ENCODE measurements around the gene CDH11. TPM values are rescaled to one million over a fixed set of nuclear protein-coding genes. Genes with fewer than 3 reads are reported as not detected.

CDH11 gene
- total and polyA plus RNA-seq, 2 donors (not counting 1 experiment from before 2014, with no cell fraction given): not detected

DNA sequence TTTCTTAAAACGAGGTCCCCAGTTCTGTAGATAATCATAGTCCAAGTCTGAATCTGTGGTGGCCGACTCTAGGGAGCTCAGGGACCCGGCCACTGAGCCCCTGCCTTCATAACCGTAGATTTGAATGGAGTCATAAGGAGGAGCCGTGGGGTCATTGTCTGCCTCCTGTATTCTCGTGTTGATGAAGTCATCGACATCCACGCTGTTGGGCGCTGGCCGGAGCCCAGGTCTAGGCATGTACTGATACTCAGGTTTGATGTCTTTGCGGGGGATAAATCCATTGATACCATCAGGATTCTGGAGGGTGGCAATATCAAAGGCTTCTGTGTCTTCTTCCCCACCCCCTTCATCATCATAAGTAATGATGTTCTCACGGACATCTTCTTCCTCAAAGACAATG lies 174.2 kb downstream of the CDH11 start:
- no peaks in the 10 kb centered on the region for H3K79me2 ChIP-seq (ENCODE audit: control insufficient read depth, insufficient read depth, low read length)
- no peak overlapping the region for H3K9ac ChIP-seq (ENCODE audit: low read length)
- no peaks in the 10 kb centered on the region for H3K4me1 ChIP-seq (ENCODE audit: control insufficient read depth in 2 of 2, insufficient read depth in 2 of 2, low read length in 2 of 2)
- no peaks in the 10 kb centered on the region for H3K36me3 ChIP-seq (replicated peaks in 1 of 2; ENCODE audit: control extremely low read depth in 1 of 2, control insufficient read depth in 1 of 2, extremely low read depth in 1 of 2, insufficient read depth in 2 of 2, low read length in 1 of 2)
- H3K27me3 ChIP-seq (replicated peaks in 1 of 4; ENCODE audit: control extremely low read depth in 1 of 4, control insufficient read depth in 3 of 4, insufficient read depth in 4 of 4, low read length in 3 of 4): no peaks in the 10 kb centered on the region
- H3K27me3 Mint-ChIP-seq: no peaks in the 10 kb centered on the region
- no peak overlapping the region for H3K4me3 Mint-ChIP-seq
- H3K27ac Mint-ChIP-seq: no peak overlapping the region
- H3K9me3 Mint-ChIP-seq (ENCODE audit: insufficient read depth): peaks cover 6% of the 10 kb centered on the region
- TF ChIP-seq, protein P1, sequence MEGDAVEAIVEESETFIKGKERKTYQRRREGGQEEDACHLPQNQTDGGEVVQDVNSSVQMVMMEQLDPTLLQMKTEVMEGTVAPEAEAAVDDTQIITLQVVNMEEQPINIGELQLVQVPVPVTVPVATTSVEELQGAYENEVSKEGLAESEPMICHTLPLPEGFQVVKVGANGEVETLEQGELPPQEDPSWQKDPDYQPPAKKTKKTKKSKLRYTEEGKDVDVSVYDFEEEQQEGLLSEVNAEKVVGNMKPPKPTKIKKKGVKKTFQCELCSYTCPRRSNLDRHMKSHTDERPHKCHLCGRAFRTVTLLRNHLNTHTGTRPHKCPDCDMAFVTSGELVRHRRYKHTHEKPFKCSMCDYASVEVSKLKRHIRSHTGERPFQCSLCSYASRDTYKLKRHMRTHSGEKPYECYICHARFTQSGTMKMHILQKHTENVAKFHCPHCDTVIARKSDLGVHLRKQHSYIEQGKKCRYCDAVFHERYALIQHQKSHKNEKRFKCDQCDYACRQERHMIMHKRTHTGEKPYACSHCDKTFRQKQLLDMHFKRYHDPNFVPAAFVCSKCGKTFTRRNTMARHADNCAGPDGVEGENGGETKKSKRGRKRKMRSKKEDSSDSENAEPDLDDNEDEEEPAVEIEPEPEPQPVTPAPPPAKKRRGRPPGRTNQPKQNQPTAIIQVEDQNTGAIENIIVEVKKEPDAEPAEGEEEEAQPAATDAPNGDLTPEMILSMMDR (IDR thresholded peaks at IDR 0.05): no peak
- no peak for TF ChIP-seq EZH2 (IDR thresholded peaks at IDR 0.05; ENCODE audit: borderline replicate concordance, insufficient read depth, low read depth, low read length, poor library complexity, severe bottlenecking)
- no peaks in the 10 kb centered on the region for H4K20me1 ChIP-seq (ENCODE audit: control insufficient read depth, insufficient read depth, low read length, poor library complexity, severe bottlenecking)
- no peak overlapping the region for H3K27ac ChIP-seq (ENCODE audit: low read length in 2 of 2)
- DNase-seq: no peak
- intact Hi-C loops (cut with micrococcal nuclease): no loop called here
- no peak overlapping the region for H2AFZ ChIP-seq (ENCODE audit: insufficient read depth, low read depth, low read length, poor library complexity, severe bottlenecking)
- no peak overlapping the region for H3K4me3 ChIP-seq (ENCODE audit: control extremely low read depth in 1 of 5, extremely low read depth in 1 of 5, insufficient read depth in 1 of 5, low read depth in 2 of 5, low read length in 4 of 5)
- ChIA-PET CTCF (no interaction called here), POLR2A (no interaction called here)
- ATAC-seq (ENCODE audit: low read depth): no peak
- no peaks in the 10 kb centered on the region for H3K4me1 Mint-ChIP-seq
- WGBS (ENCODE audit: insufficient coverage): 80% methylated on average over 7 of the region's 12 CpGs
- no peak overlapping the region for H3K4me2 ChIP-seq (replicated peaks; ENCODE audit: low read depth, low read length, poor library complexity, severe bottlenecking)
- peaks cover 0 to 9% (median 0%) of the 10 kb centered on the region in 3 donors for H3K9me3 ChIP-seq (ENCODE audit: control extremely low read depth in 1 of 3, control insufficient read depth in 2 of 3, insufficient read depth in 1 of 3, low read length in 2 of 3)

DNA sequence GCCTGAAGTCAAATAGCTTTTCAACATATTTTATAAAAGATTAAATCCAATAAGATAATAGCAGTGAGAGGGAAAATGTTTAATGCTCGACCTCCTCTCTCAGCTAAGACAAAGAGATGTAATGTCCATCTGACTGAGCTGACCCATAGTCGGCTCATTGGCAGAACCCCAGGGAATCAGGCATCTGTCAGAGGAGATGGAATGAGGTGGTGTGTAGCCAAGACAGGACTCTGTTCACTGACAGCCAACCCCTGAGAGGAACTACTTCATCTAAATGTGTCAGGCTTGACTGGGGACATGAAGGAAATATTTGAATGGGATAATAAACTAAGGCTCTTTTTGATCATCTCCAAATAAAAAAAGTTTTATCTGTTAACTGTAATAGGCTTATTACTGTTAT lies 188.0 kb downstream of the CDH11 start:
- H3K9me3 Mint-ChIP-seq (ENCODE audit: insufficient read depth): peaks cover 9% of the 10 kb centered on the region
- H3K4me3 Mint-ChIP-seq: no peak overlapping the region
- Histone ChIP-seq H3K27me3 (replicated peaks in 1 of 4; ENCODE audit: control extremely low read depth in 1 of 4, control insufficient read depth in 3 of 4, insufficient read depth in 4 of 4, low read length in 3 of 4) (no peaks in the 10 kb centered on the region), H3K4me3 (ENCODE audit: control extremely low read depth in 1 of 5, extremely low read depth in 1 of 5, insufficient read depth in 1 of 5, low read depth in 2 of 5, low read length in 4 of 5) (no peak overlapping the region), H3K9me3 (ENCODE audit: control extremely low read depth in 1 of 3, control insufficient read depth in 2 of 3, insufficient read depth in 1 of 3, low read length in 2 of 3) (peaks cover 0 to 4% (median 0%) of the 10 kb centered on the region in 3 donors), H3K36me3 (replicated peaks in 1 of 2; ENCODE audit: control extremely low read depth in 1 of 2, control insufficient read depth in 1 of 2, extremely low read depth in 1 of 2, insufficient read depth in 2 of 2, low read length in 1 of 2) (no peaks in the 10 kb centered on the region), H3K4me2 (replicated peaks; ENCODE audit: low read depth, low read length, poor library complexity, severe bottlenecking) (no peak overlapping the region), H3K79me2 (ENCODE audit: control insufficient read depth, insufficient read depth, low read length) (no peaks in the 10 kb centered on the region), H4K20me1 (ENCODE audit: control insufficient read depth, insufficient read depth, low read length, poor library complexity, severe bottlenecking) (no peaks in the 10 kb centered on the region), H3K9ac (ENCODE audit: low read length) (no peak overlapping the region), H3K4me1 (ENCODE audit: control insufficient read depth in 2 of 2, insufficient read depth in 2 of 2, low read length in 2 of 2) (no peaks in the 10 kb centered on the region), H2AFZ (ENCODE audit: insufficient read depth, low read depth, low read length, poor library complexity, severe bottlenecking) (no peak overlapping the region), H3K27ac (ENCODE audit: low read length in 2 of 2) (no peak overlapping the region)
- H3K4me1 Mint-ChIP-seq: no peaks in the 10 kb centered on the region
- no peaks in the 10 kb centered on the region for H3K27me3 Mint-ChIP-seq
- ChIA-PET CTCF (interaction anchor here (1.2 kb wide), 1 partner anchor 23 kb away, joined by 3 read pairs; no protein-coding TSS in a partner anchor), POLR2A (no interaction called here)
- no peak overlapping the region for H3K27ac Mint-ChIP-seq
- intact Hi-C loops (cut with micrococcal nuclease): no loop called here
- TF ChIP-seq, protein P1 (IDR thresholded peaks at IDR 0.05): no peak
- TF ChIP-seq EZH2 (IDR thresholded peaks at IDR 0.05; ENCODE audit: borderline replicate concordance, insufficient read depth, low read depth, low read length, poor library complexity, severe bottlenecking): no peak
- DNase-seq (no peak), ATAC-seq (ENCODE audit: low read depth) (no peak)
- WGBS (ENCODE audit: insufficient coverage): no CpG with 5 or more reads among the region's 2 CpGs

All from B cell (primary cell).